ENCODE data around the gene COLEC11.

COLEC11 gene

DNA sequence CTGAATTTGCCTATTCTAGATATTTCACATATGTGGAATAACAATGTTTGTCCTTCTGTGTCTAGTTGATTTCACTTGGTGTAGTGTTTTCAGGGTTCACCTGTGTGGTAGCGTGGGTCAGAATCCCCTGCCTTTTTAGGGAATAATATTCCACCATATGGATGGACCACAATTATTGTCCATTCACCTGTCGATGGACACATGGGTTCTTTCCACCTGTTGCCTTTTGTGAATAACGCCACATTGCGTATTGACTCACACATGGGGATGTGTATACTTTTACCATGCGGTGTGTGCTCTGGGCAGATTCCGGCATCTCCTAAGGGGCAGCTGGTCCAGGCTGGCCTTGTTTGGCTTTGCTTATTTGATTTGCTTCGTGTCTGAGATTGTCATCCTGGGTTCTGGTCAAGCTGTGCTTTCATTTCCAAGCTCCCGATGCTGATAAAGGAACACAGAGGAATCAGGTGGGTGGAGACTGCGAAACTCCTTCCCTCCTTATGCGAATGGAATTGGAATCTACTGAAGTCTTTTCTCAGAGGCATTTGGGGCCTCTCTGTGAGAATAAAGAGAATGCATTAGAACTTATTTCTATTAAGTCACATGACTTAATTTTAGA, 44.2 kb downstream of the COLEC11 start:
- DNase-seq (ENCODE audit: low read depth): no peak

DNA sequence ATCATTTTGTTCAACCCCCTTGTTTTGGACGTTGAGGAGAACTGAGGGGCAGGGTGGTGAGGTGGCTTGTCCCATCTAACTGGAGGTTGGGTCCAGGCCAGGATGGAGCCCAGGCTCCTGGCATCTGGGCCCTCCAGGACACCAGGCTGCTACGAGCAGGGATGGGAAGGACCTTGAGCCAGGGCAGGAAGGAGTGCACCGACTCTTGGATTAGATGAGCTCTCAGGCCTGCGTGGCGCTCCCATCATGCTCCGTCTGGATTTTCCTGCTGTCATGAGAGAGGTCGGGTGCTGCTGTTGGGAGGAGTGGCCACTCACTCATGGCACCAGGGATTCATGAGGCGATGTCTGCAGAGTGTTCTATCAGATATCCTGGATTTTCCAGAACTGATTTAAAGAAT, 44.7 kb downstream of the COLEC11 start:
- DNase-seq (ENCODE audit: low read depth): no peak

DNA sequence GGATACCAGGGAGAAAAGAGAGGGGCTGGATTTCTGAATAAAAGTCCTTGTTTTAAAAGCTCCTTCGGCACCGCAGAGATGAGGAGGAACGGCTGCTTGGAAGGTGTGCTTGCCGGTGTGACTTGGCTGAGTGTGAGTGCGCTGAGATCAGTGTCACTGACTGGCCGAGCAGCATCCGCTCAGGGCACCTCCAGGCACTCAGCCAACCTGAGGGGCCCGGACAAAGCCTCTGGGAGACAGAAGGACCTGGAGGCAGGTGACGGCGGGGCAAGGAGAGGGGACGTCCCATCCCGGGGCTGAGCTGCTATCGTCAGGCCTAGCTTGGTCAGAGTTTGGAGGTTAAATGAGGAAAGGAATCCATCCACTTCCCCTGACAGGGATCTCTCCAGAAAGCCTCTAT, 46.3 kb downstream of the COLEC11 start:
- no peak for DNase-seq (ENCODE audit: low read depth)

DNA sequence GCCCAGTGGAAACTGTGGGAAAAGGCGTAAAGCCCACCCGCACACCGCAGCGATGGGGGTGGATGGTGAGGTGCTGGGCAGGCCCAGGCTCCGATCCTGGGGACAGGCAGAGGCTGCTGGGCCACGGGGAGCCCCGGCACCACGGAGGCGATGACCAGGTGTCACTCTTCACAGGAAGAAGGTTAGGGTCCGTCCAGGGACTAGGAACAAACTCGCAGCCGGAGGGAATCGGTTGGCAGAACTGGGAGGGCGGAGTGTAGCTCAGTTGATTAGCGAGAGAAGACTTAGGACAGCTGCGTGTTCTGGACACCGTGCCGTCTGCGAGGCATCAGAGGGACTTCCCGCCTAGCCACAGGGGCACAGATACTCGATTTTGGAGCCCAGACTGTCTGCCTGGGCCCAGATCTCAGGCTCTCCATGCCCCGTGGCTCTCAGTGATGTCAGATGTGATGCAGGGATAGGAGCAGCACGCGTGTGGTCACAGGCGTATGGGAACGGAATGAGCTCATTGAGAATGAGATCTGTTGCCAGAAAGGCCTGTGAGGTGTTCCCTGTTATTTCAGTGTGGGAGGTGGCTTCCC, 47.0 kb downstream of the COLEC11 start:
- no peak for DNase-seq (ENCODE audit: low read depth)

DNA sequence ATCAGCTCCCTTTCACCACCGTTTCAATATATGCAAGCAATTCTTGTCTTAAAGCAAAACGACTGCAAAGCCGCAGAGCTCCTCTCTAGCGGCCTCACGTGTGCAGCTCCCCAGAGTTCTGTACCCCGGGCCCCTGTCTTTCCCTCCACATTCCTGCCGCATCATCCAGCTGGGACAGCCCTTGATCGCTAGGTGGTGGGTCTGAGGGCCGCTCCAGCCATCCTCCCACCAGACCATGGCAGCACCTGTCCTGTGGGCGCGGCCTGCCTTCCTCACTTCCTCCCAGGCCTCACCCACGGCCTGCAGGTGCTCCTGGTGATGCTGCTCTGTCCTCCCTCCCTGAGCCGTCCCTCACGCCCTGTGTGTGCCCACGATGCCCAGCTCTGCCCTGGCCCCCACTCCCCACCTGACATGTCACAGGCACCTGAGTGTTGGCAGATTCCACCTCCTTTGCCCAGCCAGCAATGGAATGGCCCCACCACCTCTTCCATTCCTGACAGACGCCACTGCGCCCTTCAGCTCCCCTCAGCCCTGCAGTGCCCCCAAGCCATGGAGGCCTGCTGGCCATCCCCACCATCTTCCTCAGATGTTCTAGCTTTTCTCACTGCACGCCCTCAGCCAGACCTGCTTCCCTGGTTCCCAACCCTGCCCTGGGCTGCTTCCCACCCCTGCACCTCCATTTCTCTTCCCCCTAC, 47.8 kb downstream of the COLEC11 start:
- DNase-seq (ENCODE audit: low read depth): no peak

DNA sequence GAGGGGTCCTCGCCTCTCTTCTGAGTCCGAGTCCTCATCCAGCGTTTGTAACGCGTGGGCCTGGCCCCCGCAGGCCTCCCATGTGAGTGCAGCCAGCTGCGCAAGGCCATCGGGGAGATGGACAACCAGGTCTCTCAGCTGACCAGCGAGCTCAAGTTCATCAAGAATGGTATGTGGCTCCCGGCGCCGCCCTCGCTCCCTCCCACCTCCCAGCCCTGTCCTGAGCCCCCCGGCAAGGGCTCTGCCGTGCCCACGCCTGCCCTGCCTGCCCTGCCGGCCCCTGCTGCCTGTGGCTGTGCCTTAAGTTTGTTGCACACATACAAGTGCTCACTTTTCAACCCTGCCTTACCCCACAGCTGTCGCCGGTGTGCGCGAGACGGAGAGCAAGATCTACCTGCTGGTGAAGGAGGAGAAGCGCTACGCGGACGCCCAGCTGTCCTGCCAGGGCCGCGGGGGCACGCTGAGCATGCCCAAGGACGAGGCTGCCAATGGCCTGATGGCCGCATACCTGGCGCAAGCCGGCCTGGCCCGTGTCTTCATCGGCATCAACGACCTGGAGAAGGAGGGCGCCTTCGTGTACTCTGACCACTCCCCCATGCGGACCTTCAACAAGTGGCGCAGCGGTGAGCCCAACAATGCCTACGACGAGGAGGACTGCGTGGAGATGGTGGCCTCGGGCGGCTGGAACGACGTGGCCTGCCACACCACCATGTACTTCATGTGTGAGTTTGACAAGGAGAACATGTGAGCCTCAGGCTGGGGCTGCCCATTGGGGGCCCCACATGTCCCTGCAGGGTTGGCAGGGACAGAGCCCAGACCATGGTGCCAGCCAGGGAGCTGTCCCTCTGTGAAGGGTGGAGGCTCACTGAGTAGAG, 48.7 kb downstream of the COLEC11 start:
- no peak for DNase-seq (ENCODE audit: low read depth)

DNA sequence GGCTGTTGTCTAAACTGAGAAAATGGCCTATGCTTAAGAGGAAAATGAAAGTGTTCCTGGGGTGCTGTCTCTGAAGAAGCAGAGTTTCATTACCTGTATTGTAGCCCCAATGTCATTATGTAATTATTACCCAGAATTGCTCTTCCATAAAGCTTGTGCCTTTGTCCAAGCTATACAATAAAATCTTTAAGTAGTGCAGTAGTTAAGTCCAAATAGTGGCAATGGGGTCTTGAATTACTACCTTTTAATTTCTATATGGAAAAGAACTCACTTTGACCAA, 49.3 kb downstream of the COLEC11 start:
- no peak for DNase-seq (ENCODE audit: low read depth)

DNA sequence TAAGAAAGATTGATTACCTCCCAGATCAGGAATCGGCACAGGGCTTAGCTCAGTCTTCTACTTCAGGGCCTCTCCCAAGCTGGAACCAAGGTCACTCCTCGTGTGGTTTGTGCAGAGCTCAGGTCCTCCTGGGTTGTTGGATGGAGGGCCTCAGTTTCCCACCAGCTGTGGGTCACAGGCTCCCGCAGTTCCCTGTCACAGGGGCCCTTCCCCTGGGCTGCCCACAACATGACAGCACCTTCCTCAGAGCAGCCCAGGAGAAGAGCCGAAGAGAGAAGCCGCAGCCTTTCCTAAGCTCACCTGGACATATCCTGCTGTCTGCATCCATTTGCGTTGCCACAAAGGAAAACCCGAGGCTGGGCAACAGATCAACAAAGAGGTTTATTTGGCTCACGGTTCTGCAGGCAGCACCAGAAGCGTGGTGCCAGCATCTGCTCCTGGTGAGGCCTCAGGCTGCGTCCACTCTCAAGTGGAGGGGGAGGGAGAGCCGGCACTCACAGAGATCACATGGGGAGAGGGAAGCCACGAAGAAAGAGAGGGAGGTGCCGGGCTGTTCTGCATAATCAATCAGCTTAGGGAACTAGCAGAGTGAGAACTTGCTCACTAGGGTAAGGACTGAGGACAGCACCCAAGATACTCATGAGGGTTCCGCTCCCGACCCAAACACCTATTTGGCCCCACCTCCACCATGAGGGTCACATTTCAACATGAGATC, 50.1 kb downstream of the COLEC11 start:
- no peak for DNase-seq (ENCODE audit: low read depth)

DNA sequence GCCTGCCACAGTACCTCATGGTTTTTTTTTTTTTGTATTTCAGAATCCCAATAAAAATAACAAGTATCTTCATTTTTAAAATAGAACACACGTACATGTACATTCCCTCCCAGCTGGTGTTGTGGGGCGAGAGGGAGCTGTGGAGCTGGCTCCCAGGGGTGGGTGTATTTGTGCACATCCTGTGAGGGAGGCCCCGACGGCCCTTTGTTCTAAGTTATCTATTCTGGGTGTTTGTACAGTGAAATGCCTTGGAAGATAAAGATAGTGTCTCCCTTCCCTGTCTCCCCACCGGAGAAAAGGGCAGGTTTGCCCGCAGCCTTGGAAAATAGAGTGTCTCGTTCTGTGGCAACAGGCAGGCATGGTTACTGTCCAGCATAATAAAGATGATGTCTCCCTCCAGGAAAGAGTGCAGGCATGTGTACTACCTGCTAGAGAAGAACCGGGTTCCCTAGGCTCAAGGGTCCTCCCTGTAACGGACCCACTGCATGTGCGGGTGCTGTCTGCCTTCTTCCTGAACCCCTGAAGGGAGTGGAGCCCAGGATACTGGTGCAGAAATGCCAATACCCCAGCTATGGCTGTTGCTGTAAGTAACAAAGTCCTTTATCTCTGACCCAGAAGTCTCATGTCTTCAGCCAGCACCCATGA, 51.0 kb downstream of the COLEC11 start:
- DNase-seq (ENCODE audit: low read depth): no peak

DNA sequence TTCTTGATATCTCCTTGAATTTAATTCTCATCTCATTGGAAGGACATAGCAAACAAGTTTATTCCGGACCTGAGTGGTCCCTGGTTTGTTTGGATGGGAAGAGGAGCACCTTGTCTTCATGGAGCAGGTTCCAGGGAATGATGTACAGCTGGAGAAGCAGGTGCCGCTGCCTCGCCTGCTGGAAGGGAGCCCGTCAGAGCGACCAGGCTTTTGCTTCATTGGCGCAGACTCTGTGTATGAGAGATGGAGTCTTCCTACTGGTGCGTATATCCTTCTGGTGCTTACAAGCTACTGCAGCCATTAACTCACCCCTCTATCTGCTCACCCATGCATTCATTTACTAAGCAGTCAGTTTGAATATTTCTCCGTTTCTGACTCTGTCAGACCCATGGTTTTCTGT, 51.5 kb downstream of the COLEC11 start:
- no peak for DNase-seq (ENCODE audit: low read depth)

DNA sequence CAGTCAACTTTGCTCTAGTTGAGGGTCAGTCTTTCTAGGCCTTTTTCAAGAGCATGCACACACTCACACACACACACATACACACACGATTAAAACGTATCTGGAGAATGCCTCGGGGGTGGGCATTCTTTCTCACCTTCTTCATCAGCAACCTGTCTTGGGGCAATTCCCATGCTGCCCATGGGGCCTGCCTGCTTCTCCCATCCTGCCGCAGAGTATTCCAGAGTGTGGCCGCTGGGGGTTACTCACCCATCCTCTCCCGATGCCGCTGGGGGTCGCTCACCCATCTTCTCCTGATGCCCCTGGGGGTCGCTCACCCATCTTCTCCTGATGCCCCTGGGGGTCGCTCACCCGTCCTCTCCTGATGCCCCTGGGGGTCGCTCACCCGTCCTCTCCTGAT, 52.3 kb downstream of the COLEC11 start:
- no peak for DNase-seq (ENCODE audit: low read depth)

DNA sequence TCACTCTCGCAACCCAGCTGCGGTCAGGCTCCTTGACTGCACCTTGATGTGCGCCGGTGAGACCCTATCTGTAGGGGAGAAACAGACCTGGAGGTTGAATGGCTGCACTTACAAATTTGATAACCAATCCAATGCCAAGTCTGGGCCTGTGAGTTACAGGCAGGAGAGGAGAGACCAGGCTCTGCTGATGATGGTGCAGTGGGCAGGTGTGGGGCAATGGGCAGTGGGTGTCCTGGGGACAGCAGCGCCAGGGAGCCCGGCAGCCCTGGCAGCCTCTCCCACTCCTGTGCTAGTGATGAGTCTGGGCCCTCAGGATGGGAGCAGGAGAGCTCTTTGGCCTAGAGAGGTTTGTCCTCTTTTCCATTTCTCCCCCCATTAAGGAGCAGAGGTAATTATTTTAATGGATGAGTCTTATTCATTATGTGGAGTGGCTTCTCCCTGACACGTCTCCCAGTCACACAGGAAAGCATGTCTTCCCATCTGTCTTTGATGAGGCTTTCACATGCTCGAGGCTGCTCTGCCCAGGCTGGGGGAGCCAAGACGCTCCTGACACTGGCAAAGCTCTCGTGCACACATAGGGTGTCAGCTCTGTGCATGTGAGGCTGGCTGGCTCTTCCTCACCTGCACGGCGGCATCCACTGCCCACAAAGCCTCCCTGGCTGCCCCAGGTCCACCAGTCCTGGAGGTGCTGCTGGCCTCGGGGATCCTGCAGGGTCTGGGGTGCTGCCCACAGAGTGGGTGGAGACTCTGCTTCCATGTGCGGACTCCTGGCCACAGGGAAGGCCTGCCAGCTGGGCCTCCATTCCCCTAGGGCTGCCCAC, 53.1 kb downstream of the COLEC11 start:
- DNase-seq (ENCODE audit: low read depth): no peak

DNA sequence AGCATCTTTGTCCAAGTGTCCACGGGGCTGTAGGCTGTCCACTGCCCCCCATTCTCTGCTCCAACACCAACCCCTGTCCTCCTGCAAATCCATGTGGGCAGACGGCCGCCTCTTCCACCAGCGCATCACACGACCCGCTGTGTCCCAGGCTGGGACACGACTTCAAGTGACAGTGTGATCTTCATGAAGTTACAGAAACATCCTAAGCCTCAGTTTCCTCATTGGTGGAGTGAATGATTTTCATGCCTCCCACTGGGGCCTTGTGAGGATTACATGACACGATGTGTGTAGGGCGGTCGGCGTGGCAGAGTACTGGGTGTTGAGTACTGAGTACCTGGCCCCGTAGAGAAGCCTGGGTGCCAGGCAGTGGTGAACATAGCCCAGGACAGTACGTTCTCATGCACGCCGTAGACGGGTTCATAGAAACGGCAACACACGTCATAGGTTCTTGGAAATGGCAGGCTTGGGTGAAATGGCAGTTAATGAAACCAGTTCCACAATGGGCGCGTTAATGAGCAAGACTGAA, 53.8 kb downstream of the COLEC11 start:
- no peak for DNase-seq (ENCODE audit: low read depth)

DNA sequence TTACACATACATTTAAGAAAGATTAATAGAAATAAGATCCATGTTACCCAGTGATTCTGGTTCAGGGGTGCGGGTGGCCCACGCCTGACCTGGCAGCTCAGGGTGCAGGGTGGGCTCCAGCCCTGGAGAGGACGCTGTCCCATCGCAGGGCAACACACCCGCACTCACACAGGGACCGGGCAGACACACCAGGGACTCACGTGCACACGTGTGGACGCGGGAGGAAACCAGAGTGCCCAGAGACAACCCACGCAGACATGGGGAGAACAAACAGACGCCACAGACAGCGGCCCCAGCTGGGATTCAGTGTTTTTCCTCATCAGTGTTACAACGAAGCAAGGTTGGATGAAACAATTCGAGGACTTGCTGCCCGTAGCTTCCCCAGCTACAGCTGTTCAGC, 54.7 kb downstream of the COLEC11 start:
- DNase-seq (ENCODE audit: low read depth): no peak

DNA sequence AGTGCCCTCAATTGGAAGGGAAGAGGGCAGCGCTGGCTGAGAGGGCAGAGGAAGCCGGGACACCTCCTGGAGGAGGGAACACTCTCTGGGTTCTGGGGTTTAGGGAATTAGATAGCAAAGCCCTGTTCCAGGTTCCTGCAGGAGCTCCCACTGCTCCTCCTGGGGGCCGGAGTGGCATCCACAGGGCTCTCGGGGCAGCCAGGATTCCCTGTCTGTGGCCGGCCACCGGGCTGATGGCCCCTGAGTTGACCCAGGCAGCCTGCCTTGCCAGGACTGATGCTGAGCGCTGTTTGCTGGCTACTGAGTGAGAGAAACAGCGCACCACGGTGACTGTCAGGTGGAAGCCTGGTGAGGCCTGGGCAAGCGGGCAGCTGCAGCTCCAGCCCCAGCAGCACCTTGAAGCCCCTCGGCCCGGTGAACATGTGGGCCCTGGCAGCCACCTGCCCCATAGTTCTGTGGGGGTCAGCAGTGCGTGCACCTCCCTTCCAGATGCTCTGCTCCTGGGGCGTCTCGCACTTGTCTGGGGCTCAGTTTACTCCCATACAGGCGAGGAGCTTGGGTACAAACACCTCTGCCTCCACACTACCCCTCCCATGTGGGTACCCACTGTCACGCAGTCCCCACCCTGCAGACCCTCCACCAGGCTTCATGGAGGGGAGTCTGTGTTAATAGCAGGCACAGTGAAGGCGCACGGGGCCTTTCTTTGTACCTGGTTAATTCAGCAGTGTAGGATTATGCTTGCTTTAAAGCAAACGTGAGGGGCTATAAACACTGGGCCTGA, 55.4 kb downstream of the COLEC11 start:
- no peak for DNase-seq (ENCODE audit: low read depth)

DNA sequence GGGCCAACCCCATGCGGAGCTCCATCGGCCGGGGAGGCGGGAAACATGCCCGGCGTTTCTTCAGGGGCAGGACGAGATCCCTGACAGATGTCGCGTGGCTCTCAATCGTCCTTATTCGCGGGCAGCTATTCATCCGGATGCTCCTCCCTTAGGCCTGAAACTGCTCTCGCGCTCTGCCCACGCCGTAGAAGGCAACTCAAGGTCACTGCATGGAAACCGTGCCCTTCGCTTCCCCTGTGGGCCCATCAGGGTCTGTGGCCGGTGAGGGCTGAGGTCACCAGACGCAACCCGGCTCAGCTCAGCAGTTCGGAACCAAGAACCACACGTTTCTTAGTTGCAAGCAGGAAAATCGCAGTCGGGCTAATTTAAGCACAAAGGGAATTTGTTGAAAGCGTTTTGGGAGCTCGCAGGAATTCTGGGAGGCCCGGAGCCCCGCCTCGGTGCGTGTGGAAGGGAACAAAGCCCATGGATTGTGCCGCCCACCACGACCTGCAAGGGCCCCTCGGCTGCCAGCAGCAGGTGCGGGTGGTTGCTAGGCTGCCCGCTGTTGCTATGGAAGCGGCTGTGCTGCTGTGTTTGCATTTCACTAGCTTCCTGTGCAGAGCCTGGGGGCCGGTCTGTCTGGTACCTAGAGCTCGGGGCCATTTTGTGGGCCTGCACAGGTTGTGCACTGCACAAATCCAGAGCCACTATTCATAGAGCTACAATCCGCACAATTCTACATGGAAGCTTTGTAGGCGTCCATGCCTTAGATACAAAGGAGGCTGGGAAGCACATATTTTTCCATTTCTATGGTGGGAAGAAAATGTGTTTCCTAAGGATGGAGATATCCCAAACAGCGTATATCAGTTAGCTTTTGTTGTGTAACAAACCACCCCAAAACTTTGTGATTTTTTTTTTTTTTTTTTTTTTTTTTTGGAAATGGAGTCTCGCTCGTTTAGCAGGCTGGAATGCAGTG, 57.1 kb downstream of the COLEC11 start:
- DNase-seq (ENCODE audit: low read depth): no peak

DNA sequence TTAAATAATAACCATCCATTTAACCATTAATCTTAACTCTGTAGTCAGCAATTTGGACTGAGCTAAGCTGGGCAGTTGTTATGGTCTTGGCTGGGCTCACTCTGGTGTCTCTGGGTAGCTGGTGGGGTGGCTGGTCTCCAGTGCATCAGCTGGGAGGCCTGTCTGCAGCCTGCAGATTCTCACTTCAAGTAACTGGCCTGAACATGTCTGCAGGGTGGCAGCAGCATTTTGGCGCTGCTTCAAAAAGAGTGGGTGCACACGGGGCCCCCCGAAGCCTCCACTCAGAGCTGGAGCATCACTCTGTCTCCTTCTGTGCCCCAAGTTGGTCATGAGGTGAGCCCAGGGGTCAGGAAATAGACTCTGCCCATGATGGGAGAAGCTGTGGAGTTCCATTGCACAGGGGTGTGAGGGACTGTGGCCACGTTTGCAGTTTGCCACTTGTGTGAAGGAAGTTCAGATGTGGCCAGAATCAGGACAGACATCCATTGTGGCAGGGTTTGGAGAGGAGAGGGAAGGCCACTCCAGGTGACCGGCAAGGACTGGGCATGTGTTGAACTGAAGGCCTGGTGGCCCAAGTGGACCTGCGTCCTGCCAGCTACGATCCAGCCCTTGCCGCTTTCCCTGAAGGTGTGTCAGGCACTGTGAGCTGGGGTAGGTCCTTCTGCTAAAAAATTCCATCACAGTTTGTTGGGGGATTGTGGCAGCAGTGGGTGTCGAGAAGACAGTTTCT, 58.1 kb downstream of the COLEC11 start:
- no peak for DNase-seq (ENCODE audit: low read depth)

DNA sequence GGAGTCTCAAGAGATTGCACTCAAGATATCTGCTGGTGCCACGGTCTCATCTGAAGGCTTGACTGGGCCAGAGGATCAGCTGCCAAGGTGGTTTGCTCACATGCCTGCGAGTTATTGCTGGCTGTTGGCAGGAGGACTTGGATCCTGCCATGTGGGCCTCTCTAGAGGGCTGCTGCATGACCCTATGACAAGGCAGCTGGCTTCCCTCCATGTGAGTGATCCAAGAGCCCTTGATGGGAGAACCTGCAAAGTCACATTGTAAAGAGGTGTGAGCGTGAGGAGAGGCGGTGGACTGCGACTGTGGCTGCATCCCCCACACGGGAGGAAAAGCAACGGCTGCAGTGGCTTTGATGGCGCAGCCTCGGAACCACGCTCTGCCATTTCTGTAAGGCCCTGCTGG, 59.1 kb downstream of the COLEC11 start:
- no peak for DNase-seq (ENCODE audit: low read depth)

Data from HS-5 (cell line).